Lower lobe of right lung (tissue), 2 donors: ENCODE data around the gene MMS19. TPM values are rescaled to one million over a fixed set of nuclear protein-coding genes. Genes with fewer than 3 reads are reported as not detected.
"Not testable (repeated sequence)": the region's sequence is repeated elsewhere in the genome, so short reads cannot be mapped to it uniquely, and the experiment has no call there.

Source experiments
- ATAC-seq, 2 donors: fragments of 200-7000 bp; cut with Tn5 transposase; one replicate each; pipeline ENCODE4 v1.9.1; 2020 to 2022; ENCODE audit warnings: mild to moderate bottlenecking in 2 of 2, moderate library complexity in 2 of 2
- DNase-seq: peaks from one replicate; pipeline ENCODE4 v3.0.0-alpha.2; 2020
- H3K27ac ChIP-seq: fragments of 200-600 bp; one replicate; pipeline ENCODE4 v1.8.0; 2022
- H3K27me3 ChIP-seq: fragments of 200-600 bp; one replicate; pipeline ENCODE4 v1.8.0; 2022; ENCODE audit warnings: low read depth
- H3K36me3 ChIP-seq: fragments of 200-600 bp; one replicate; pipeline ENCODE4 v1.8.0; 2022; ENCODE audit warnings: mild to moderate bottlenecking
- H3K4me1 ChIP-seq: fragments of 200-600 bp; one replicate; pipeline ENCODE4 v1.8.0; 2022
- H3K4me3 ChIP-seq: fragments of 200-600 bp; one replicate; pipeline ENCODE4 v1.8.0; 2022; ENCODE audit warnings: mild to moderate bottlenecking
- H3K9me3 ChIP-seq: fragments of 200-600 bp; one replicate; pipeline ENCODE4 v1.8.0; 2022
- CTCF ChIP-seq: fragments of 200-600 bp; IDR thresholded peaks from one replicate; pipeline ENCODE4 v1.8.0; 2022; ENCODE audit warnings: antibody characterized with exemption, mild to moderate bottlenecking
- intact Hi-C: fragments of 100-400 bp; cut with DNase I; formaldehyde crosslinking; loops from one replicate; pipeline ENCODE4 v1.11.0; 2022
- total RNA-seq: library from RNA; stranded (reverse); fragmentation: NEBNext Ultra II Directional; extraction: Animal tissue kit (Norgen Biotek cat#: 25700); gene quantifications from one replicate; pipeline ENCODE4 v1.2.1, GENCODE V29; 2021
- donor health status: DM: no; HTN: yes; CAD: no; lungs with severe emphysema.

The MMS19 gene
- total RNA-seq, 1 donor from 2014 or later = 65.5 TPM

GRCh38 chr10:97427571-97428179 lies 70.5 kb downstream of the MMS19 start:
- peak in 1 of 2 donors; percentile 15 for ATAC-seq
- intact Hi-C loops = no loop called here
- H3K27ac ChIP-seq = peak overlapping the region; percentile 85
- DNase-seq = no peak
- peak overlapping the region; percentile 87 for H3K4me3 ChIP-seq
- no peak for TF ChIP-seq CTCF
- no peaks in the 10 kb centered on the region for H3K27me3 ChIP-seq
- peaks cover 37% of the 10 kb centered on the region for H3K4me1 ChIP-seq
- H3K36me3 ChIP-seq = peaks cover 36% of the 10 kb centered on the region
- no peaks in the 10 kb centered on the region for H3K9me3 ChIP-seq

- peak overlapping the region; percentile 87 for H3K4me3 ChIP-seq
- H3K4me1 ChIP-seq = peaks cover 37% of the 10 kb centered on the region
- peaks cover 33% of the 10 kb centered on the region for H3K36me3 ChIP-seq
- peak; percentile 4 to 11 for ATAC-seq
- intact Hi-C loops = no loop called here
- TF ChIP-seq CTCF = no peak
- H3K9me3 ChIP-seq = no peaks in the 10 kb centered on the region
- no peak for DNase-seq
- peak overlapping the region; percentile 85 for H3K27ac ChIP-seq
- no peaks in the 10 kb centered on the region for H3K27me3 ChIP-seq
Observed at GRCh38 chr10:97426776-97427570, 71.2 kb downstream of the MMS19 start.

- Histone ChIP-seq H3K27ac (peak within 1 kb of the TSS; percentile 85), H3K27me3 (no peaks in the 10 kb centered on the region), H3K4me1 (peaks cover 37% of the 10 kb centered on the region), H3K4me3 (peak within 1 kb of the TSS; percentile 87), H3K9me3 (no peaks in the 10 kb centered on the region), H3K36me3 (peaks cover 25% of the 10 kb centered on the region)
- intact Hi-C loops = no loop called here
- peak; percentile 98 for ATAC-seq
- DNase-seq = peak; percentile 96
- TF ChIP-seq CTCF = peak; percentile 59
Observed at GRCh38 chr10:97425964-97426775, 72.1 kb downstream of the MMS19 start, which contains the start of gene PGAM1. PGAM1 (plus strand) TSS chr10:97426191; CDS start chr10:97426308, 117 bp downstream.

- ATAC-seq, H3K9me3 ChIP-seq, intact Hi-C loops, H3K4me3 ChIP-seq, H3K36me3 ChIP-seq, H3K27me3 ChIP-seq: not testable (repeated sequence)
- H3K27ac ChIP-seq = peak overlapping the region; percentile 77
- DNase-seq = peak; percentile 63
- H3K4me1 ChIP-seq = peaks cover 37% of the 10 kb centered on the region
Observed at GRCh38 chr10:97423757-97424098, 74.5 kb downstream of the MMS19 start.

- Histone ChIP-seq H3K4me1 (no peaks in the 10 kb centered on the region), H3K4me3 (no peak overlapping the region), H3K27me3 (no peaks in the 10 kb centered on the region), H3K27ac (no peak overlapping the region), H3K36me3 (no peaks in the 10 kb centered on the region), H3K9me3 (no peaks in the 10 kb centered on the region)
- intact Hi-C loops = no loop called here
- TF ChIP-seq CTCF = no peak
- DNase-seq (no peak), ATAC-seq (no peak)
Observed at GRCh38 chr10:97416565-97416964, 81.7 kb downstream of the MMS19 start.
